Osteoblast (primary cell): ENCODE measurements around the gene SLC44A4. TPM values are rescaled to one million over a fixed set of nuclear protein-coding genes. Genes with fewer than 3 reads are reported as not detected.
"Not testable (repeated sequence)": the region's sequence is repeated elsewhere in the genome, so short reads cannot be mapped to it uniquely, and the experiment has no call there.

Source experiments
- DNase-seq: peaks from one replicate; pipeline ENCODE4 v3.0.0; 2011; ENCODE audit warnings: low spot score, mixed read lengths; ENCODE audit not compliant: insufficient read length; ENCODE audit errors: missing footprints
- H2AFZ ChIP-seq: 2 replicates; pipeline ENCODE4 v1.6.0; 2011; ENCODE audit warnings: mild to moderate bottlenecking, low read length
- H3K27ac ChIP-seq: 2 replicates; pipeline ENCODE4 v1.5.1; 2011; ENCODE audit warnings: mild to moderate bottlenecking, low read depth, low read length, moderate library complexity
- H3K27me3 ChIP-seq: 2 replicates; pipeline ENCODE4 v1.6.0; 2012; ENCODE audit warnings: mild to moderate bottlenecking, control low read depth, inconsistent platforms, low read length, moderate library complexity; ENCODE audit not compliant: insufficient read depth
- H3K36me3 ChIP-seq: 2 replicates; pipeline ENCODE4 v1.5.1; 2011; ENCODE audit warnings: mild to moderate bottlenecking, low read length, control low read depth, moderate library complexity; ENCODE audit not compliant: insufficient read depth
- H3K4me1 ChIP-seq: 2 replicates; pipeline ENCODE4 v1.5.1; 2011; ENCODE audit warnings: mild to moderate bottlenecking, low read length, control low read depth, moderate library complexity; ENCODE audit not compliant: insufficient read depth
- H3K4me2 ChIP-seq: 2 replicates; pipeline ENCODE4 v1.6.0; 2011; ENCODE audit warnings: mild to moderate bottlenecking, low read length; ENCODE audit not compliant: insufficient read depth
- H3K4me3 ChIP-seq: fragments of 200-600 bp; sonication (generic); 3 replicates; pipeline ENCODE4 v1.5.1; 2012; ENCODE audit warnings: mild to moderate bottlenecking, low read length, inconsistent platforms; ENCODE audit not compliant: insufficient read depth
- H3K79me2 ChIP-seq: 2 replicates; pipeline ENCODE4 v1.6.0; 2012; ENCODE audit warnings: mild to moderate bottlenecking, low read length, control low read depth, inconsistent platforms; ENCODE audit not compliant: insufficient read depth
- H3K9me3 ChIP-seq: 2 replicates; pipeline ENCODE4 v1.5.1; 2011; ENCODE audit warnings: low read depth, low read length, control low read depth
- H4K20me1 ChIP-seq: 2 replicates; pipeline ENCODE4 v1.6.0; 2012; ENCODE audit warnings: mild to moderate bottlenecking, low read length, control low read depth; ENCODE audit not compliant: insufficient read depth
- total RNA-seq: library from RNA; depleted of rRNA; stranded (reverse); fragments of >200 nt; gene quantifications from 2 replicates; pipeline ENCODE4 v1.2.3, GENCODE V29; 2012
- TF ChIP-seq, protein P1 (sequence below): IDR thresholded peaks from 2 replicates; pipeline ENCODE4 v1.5.1; 2011; ENCODE audit warnings: mild to moderate bottlenecking, low read depth, low read length, moderate library complexity; ENCODE audit errors: extremely low read depth

Gene SLC44A4
- total RNA-seq, 1 donor, result not detected

DNA sequence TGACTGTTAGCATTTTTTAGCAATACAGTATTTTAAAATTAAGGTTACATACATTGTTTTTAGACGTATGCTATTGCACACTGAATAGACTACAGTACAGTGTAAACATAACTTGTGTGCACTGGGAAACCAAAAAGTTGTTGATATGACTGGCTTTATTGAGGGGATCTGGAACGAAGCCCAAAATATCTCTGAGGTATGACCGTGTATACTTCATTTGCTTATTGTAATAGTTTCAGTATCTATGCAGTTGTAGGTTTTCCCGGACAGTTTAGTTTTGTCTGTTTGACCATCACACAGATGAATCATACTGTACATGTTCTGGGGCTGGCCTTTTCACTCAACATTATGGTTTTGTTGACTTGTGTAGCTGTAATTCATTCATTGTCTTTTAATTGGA is 30.0 kb upstream of the SLC44A4 start:
- H3K4me2 ChIP-seq, result no peak overlapping the region
- peaks cover 3% of the 10 kb centered on the region for H3K27me3 ChIP-seq
- peaks cover 26% of the 10 kb centered on the region for H3K4me1 ChIP-seq
- no peak overlapping the region for H3K4me3 ChIP-seq
- no peak overlapping the region for H3K27ac ChIP-seq
- TF ChIP-seq, protein P1, sequence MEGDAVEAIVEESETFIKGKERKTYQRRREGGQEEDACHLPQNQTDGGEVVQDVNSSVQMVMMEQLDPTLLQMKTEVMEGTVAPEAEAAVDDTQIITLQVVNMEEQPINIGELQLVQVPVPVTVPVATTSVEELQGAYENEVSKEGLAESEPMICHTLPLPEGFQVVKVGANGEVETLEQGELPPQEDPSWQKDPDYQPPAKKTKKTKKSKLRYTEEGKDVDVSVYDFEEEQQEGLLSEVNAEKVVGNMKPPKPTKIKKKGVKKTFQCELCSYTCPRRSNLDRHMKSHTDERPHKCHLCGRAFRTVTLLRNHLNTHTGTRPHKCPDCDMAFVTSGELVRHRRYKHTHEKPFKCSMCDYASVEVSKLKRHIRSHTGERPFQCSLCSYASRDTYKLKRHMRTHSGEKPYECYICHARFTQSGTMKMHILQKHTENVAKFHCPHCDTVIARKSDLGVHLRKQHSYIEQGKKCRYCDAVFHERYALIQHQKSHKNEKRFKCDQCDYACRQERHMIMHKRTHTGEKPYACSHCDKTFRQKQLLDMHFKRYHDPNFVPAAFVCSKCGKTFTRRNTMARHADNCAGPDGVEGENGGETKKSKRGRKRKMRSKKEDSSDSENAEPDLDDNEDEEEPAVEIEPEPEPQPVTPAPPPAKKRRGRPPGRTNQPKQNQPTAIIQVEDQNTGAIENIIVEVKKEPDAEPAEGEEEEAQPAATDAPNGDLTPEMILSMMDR, result no peak
- H4K20me1 ChIP-seq, result no peaks in the 10 kb centered on the region
- no peak overlapping the region for H2AFZ ChIP-seq
- no peaks in the 10 kb centered on the region for H3K79me2 ChIP-seq
- H3K9me3 ChIP-seq, result no peaks in the 10 kb centered on the region
- DNase-seq, result no peak
- no peaks in the 10 kb centered on the region for H3K36me3 ChIP-seq

DNA sequence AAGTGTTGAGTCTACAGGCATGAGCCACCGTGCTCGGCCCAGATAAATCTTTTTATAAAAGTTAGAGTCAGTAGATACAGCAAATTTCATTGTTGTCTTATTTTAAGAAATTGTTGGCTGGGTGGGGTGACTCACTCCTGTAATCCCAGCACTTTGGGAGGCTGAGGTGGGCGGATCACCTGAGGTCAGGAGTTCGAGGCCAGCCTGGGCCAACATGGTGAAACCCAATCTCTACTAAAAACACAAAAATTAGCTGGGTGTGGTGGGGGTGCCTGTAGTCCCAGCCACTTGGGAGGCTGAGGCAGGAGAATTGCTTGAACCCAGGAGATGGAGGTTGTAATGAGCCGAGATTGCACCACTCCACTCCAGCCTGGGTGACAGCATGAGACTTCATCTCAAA is 29.5 kb upstream of the SLC44A4 start:
- not testable (repeated sequence) for H3K79me2 ChIP-seq, H3K9me3 ChIP-seq, H3K27me3 ChIP-seq, H3K36me3 ChIP-seq, H3K4me3 ChIP-seq, H4K20me1 ChIP-seq, H3K27ac ChIP-seq, H2AFZ ChIP-seq, DNase-seq, H3K4me2 ChIP-seq
- peaks cover 26% of the 10 kb centered on the region for H3K4me1 ChIP-seq

DNA sequence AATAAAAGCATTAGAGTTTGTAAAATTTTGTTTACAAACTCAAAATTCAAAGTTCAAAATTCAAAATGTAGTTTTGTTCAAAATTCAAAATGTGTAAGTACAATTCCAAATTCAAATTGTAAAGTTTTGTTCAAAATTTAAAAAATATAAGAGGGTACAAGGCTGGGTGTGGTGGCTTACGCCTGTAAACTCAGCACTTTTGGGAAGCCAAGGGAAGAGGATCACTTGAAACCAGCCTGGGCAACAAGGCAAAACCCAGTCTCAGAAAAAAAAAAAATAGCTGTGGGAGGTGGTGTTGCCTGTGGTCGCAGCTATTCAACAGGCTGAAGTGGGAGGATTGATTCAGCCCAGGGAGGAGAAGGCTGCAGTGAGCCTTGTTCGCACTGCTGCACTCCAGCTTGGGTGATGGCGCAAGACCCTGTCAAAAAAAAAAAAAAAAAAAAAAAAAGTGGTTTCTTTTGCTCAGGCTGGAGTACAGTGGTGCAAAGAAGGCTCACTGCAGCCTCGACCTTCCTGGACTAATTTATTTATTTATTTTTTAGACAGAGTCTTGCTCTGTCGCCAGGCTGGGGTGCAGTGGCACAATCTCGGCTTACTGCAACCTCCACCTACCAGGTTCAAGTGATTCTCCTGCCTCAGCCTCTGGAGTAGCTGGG is 28.5 kb upstream of the SLC44A4 start:
- DNase-seq, result peak; percentile 77
- TF ChIP-seq, protein P1, result no peak
- no peak overlapping the region for H3K27ac ChIP-seq

DNA sequence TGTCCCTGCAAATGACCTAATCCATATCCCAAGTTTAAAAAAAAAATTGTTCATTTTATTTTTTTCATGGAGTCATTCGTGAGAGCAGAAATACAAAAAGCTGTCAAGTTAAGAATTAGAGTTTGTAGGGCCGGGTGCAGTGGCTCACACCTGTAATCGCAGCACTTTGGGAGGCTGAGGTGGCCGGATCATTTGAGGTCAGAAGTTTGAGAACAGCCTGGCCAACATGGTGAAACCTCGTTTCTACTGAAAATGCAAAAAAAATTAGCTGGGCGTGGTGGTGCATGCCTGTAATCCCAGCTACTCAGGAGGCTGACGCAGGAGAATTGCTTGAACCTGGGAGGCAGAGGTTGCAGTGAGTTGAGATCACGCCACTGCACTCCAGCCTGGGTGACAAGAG is 27.9 kb upstream of the SLC44A4 start:
- H3K36me3 ChIP-seq, H3K4me3 ChIP-seq, H3K27me3 ChIP-seq, DNase-seq, H4K20me1 ChIP-seq, H2AFZ ChIP-seq, H3K9me3 ChIP-seq, H3K79me2 ChIP-seq, H3K27ac ChIP-seq, H3K4me2 ChIP-seq: not testable (repeated sequence)
- peaks cover 34% of the 10 kb centered on the region for H3K4me1 ChIP-seq

More for the DNA sequence above, 28.5 kb upstream of the SLC44A4 start:
- peaks cover 33% of the 10 kb centered on the region for H3K4me1 ChIP-seq
- no peaks in the 10 kb centered on the region for H3K79me2 ChIP-seq
- H4K20me1 ChIP-seq, result no peaks in the 10 kb centered on the region
- H2AFZ ChIP-seq, result no peak overlapping the region
- H3K36me3 ChIP-seq, result no peaks in the 10 kb centered on the region
- no peaks in the 10 kb centered on the region for H3K9me3 ChIP-seq
- H3K4me3 ChIP-seq, result no peak overlapping the region
- peak overlapping the region; percentile 31 for H3K4me2 ChIP-seq
- peaks cover 3% of the 10 kb centered on the region for H3K27me3 ChIP-seq

DNA sequence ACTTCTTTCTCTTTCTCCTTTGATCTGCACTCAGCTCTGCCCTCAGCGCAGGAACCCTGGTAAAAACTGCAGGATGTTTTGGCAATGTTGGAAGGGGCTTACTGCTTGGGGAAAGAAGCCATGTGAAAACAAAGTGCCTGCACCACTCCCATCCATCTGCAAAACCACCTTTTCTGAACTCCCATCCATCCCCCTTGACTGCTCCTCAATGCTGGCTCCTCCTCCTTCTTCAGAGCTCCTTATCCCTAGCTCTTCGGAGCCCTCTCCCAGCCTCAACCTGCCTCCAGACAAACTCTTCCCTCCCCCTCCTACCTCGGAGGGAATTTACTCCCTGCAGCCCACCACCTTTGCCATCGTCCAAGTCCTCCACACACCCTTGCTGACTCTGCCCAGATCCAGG is 27.3 kb upstream of the SLC44A4 start:
- TF ChIP-seq, protein P1, result no peak
- no peak for DNase-seq
- H3K9me3 ChIP-seq, result no peaks in the 10 kb centered on the region

More for the DNA sequence above, 27.3 kb upstream of the SLC44A4 start:
- Histone ChIP-seq H3K27ac (no peak overlapping the region), H3K79me2 (no peaks in the 10 kb centered on the region), H3K27me3 (peaks cover 3% of the 10 kb centered on the region), H3K36me3 (no peaks in the 10 kb centered on the region), H3K4me1 (peaks cover 33% of the 10 kb centered on the region), H3K4me3 (no peak overlapping the region), H4K20me1 (no peaks in the 10 kb centered on the region), H2AFZ (no peak overlapping the region), H3K4me2 (no peak overlapping the region)
